ENCODE measurements around the gene CSNK1E. TPM values are rescaled to one million over a fixed set of nuclear protein-coding genes. Genes with fewer than 3 reads are reported as not detected.

The CSNK1E gene
- 152 and 157 TPM in 2 replicates for total RNA-seq (2014; rRNA removed; shearing (Covaris generic))

DNA sequence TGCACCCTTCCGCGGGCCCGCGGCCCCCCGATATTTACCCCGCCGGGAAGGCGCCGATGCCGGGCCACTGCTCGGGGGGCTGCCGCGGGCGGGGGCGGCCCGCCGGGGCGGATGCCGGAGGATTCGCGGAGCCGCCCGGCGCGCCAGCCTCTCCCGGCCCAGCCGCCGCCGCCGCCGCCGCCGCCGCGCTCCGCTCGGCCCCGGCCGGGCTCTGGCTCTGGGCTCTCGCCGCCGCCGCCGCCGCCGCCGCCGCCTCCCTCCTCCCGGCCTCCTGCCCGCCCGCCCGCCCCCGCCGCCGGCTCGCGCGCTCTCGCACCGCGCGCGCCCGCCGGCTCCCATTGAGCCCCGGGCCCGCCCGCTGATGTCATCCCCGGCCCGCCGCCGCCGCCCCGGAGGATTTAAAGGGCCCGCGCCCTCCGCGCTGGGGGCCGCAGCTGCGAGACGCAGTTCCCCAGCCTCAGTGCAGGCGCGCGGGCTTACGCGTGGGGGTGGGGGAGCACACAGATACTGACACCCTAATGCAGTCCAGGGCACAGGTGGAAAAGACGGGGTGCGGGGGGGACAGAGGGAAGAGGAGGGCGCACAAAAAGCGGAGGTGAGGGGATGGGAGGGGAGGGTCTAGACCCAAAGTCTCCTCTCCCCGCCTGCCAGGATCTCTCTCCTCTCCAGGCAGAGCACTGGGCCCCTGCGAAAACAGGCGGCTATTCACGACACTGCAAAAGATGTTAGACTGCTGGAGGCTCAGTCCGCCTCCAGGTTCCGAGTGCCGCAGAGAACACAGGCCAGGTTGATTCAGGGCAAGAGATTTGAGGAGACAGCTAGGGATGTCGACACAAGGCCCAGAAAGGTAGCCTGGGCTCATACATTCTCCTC is at the start of gene CSNK1E:
Gene CSNK1E (minus strand): TSS at position 312 of the 873 bp plus-strand sequence. CDS start 3,276 bp downstream, outside the sequence.

DNA sequence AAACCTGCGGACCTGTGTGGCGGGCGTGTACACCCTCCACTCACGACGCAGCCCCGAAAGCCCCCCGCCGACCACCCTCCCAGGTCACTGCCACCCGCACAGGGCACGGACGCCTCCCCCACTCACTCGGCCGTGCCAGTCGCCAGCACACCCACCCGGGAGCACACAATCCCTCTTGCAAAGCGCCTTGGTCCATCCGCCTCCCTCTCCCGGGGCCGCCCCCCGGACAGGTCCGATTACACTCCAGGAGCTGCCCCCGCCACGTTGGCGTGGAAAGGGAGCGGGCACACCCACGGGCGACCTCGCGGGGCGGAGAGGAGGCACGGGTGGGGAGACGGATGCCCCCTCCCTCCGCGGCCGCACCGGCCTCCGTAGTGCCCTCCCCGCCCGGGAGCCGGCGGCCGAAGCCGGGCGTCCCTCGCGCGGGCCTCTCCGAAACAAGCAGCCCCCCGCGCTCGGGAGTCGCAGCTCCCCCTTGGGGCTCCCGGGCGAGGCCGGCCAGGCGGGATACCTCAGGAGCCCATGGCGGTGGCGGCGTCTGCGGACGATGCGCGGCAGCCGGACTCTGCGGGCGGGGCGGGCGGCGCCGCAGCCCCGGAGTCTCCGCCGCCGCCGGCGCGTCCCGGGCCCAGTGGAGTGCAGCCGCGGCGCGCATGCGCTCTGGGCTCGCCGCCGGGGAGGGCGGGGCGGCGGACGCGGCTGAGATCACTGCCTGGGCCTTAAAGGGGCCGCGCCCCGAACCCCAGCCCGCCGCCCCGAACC is 44.7 kb downstream of the CSNK1E start, which contains the start of gene TMEM184B:
Gene TMEM184B (minus strand): TSS at position 638 of the 762 bp plus-strand sequence. CDS start 25,049 bp downstream, outside the sequence.

Small RNA genes lying within 50 kb of the gene (small RNA-seq; reads per million reads assigned to genes)
- not detected for gene RF00017

Other genes with a start within 250 kb of the CSNK1E start
- not detected in 2 replicates for gene SLC16A8, start 233.2 kb downstream of the CSNK1E start, total RNA-seq (2014; rRNA removed; shearing (Covaris generic))
- 44.1 and 48.5 TPM in 2 replicates for gene BAIAP2L2, start 206.7 kb downstream of the CSNK1E start, total RNA-seq (2014; rRNA removed; shearing (Covaris generic))
- 19.7 and 20.1 TPM in 2 replicates for gene PLA2G6, start 135.6 kb downstream of the CSNK1E start, total RNA-seq (2014; rRNA removed; shearing (Covaris generic))
- gene MAFF, start 115.4 kb downstream of the CSNK1E start, total RNA-seq (2014; rRNA removed; shearing (Covaris generic)), result 57.0 and 62.2 TPM in 2 replicates
- gene TMEM184B, start 44.4 kb downstream of the CSNK1E start, total RNA-seq (2014; rRNA removed; shearing (Covaris generic)), result 11.4 and 18.7 TPM in 2 replicates
- gene KCNJ4, start 137.8 kb upstream of the CSNK1E start, total RNA-seq (2014; rRNA removed; shearing (Covaris generic)), result 0.13 and 0.23 TPM in 2 replicates
- gene KDELR3, start 150.7 kb upstream of the CSNK1E start, total RNA-seq (2014; rRNA removed; shearing (Covaris generic)), result 15.7 and 19.6 TPM in 2 replicates
- 353 and 409 TPM in 2 replicates for gene DDX17, start 188.9 kb upstream of the CSNK1E start, total RNA-seq (2014; rRNA removed; shearing (Covaris generic))

All from A375 (cell line).